Hepatocyte (in vitro differentiated cells): ENCODE measurements around the gene AP2A2.

Experiments
- EZH2 ChIP-seq: fragments of 200-600 bp; sonication (generic); IDR thresholded peaks from 2 replicates; pipeline ENCODE4 v1.6.1; 2016; ENCODE audit warnings: antibody characterized with exemption, mild to moderate bottlenecking, borderline replicate concordance
- TF ChIP-seq, protein P1 (sequence below): fragments of 200-600 bp; sonication (generic); IDR thresholded peaks from 2 replicates; pipeline ENCODE4 v1.5.1; 2016; ENCODE audit warnings: antibody characterized with exemption, mild to moderate bottlenecking; ENCODE audit not compliant: poor library complexity

DNA sequence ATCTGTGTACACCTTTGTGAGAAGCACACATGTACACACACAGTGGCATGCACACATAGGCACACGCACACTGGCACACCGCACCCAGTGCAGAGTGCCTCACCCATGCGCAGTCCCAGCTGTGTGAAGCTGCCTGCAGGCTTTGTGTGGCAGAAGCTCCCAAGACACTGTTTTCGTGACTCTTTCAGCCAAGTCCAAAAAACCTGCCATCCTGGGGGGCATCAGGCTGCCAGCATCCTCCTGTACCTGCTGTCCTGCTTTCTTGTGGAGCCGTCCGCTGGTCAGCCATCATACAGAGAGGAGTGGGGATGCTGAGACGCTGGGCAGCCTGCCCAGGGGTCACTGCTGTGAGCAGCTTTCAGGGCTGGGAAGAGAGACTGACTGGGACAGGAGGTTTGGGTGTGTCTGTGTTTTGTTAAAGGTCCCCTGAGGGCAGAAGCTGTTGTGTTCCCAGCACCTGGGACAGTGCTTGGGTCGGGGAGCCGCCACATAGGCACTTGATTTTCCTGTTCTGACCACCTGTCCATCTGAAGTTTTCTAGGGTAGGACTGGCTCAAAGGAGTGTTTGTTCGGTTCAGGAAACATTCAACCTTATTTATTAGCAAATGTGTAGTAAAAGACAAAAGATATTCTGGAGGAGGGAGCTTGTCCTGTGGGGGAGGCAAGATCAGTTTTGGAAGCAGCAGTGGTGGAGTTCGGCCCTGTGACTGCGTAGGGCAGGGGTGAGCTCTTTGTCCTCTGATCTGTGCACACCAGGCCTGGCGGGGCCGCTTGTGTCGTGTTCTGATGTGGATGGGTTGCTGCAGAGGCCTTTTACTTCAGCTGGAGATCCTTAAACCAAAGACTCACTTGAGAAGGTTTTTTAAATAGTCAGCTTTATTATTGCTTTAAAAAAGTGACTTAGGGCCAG, 29.7 kb downstream of the AP2A2 start:
- TF ChIP-seq, protein P1, sequence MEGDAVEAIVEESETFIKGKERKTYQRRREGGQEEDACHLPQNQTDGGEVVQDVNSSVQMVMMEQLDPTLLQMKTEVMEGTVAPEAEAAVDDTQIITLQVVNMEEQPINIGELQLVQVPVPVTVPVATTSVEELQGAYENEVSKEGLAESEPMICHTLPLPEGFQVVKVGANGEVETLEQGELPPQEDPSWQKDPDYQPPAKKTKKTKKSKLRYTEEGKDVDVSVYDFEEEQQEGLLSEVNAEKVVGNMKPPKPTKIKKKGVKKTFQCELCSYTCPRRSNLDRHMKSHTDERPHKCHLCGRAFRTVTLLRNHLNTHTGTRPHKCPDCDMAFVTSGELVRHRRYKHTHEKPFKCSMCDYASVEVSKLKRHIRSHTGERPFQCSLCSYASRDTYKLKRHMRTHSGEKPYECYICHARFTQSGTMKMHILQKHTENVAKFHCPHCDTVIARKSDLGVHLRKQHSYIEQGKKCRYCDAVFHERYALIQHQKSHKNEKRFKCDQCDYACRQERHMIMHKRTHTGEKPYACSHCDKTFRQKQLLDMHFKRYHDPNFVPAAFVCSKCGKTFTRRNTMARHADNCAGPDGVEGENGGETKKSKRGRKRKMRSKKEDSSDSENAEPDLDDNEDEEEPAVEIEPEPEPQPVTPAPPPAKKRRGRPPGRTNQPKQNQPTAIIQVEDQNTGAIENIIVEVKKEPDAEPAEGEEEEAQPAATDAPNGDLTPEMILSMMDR: no peak
- no peak for TF ChIP-seq EZH2
